Large intestine (tissue), 12 donors: ENCODE measurements around the gene PTS. TPM values are rescaled to one million over a fixed set of nuclear protein-coding genes. Genes with fewer than 3 reads are reported as not detected.
"Not testable (repeated sequence)": the region's sequence is repeated elsewhere in the genome, so short reads cannot be mapped to it uniquely, and the experiment has no call there.

Source experiments
- DNase-seq, 2 donors: peaks; one replicate each; pipeline versions ENCODE4 v3.0.0 to v3.0.0-alpha.2; 2013
- H3K27ac ChIP-seq: one replicate; pipeline ENCODE4 v1.5.1; 2013; ENCODE audit warnings: low read length
- H3K27me3 ChIP-seq: 2 replicates; pipeline ENCODE4 v1.6.1; 2013; ENCODE audit warnings: low read length; ENCODE audit not compliant: control insufficient read depth, insufficient read depth
- H3K36me3 ChIP-seq: 2 replicates; pipeline ENCODE4 v1.6.1; 2013; ENCODE audit warnings: low read length; ENCODE audit not compliant: control insufficient read depth, insufficient read depth
- H3K4me1 ChIP-seq: one replicate; pipeline ENCODE4 v1.6.1; 2013; ENCODE audit warnings: low read length; ENCODE audit not compliant: control insufficient read depth, insufficient read depth
- H3K4me3 ChIP-seq: one replicate; pipeline ENCODE4 v1.5.1; 2013; ENCODE audit warnings: low read length
- H3K9me3 ChIP-seq: one replicate; pipeline ENCODE4 v1.6.1; 2013; ENCODE audit warnings: mild to moderate bottlenecking, low read depth, low read length, moderate library complexity; ENCODE audit not compliant: control insufficient read depth
- WGBS: methylation state at CpG from one replicate; pipeline ENCODE4 v1.1.5; 2013; ENCODE audit warnings: low lambda C conversion rate; ENCODE audit not compliant: insufficient coverage; 5-methylcytosine and 5-hydroxymethylcytosine counted together
- long read RNA-seq, 11 donors: transcript quantifications; one replicate each; lab custom pipeline, GENCODE V29; 2026
- polyA plus RNA-seq: library from polyadenylated mRNA; unstranded; fragments of 120-200 nt; gene quantifications from one replicate; pipeline ENCODE4 v1.2.1, GENCODE V29; 2013

PTS gene
- polyA plus RNA-seq, result 38.7 TPM
- long read RNA-seq, donor 1, transcript PTS-201 (6 exons, 935 nt), result major isoform, 17 of 20 reads
- long read RNA-seq, donor 1, partial matches to known transcripts, result 0 of 20 reads
- long read RNA-seq, donor 1, other reads (novel, unspliced or antisense), result 0 of 20 reads
- long read RNA-seq, donor 2, transcript PTS-201 (6 exons, 935 nt), result major isoform, 12 of 23 reads
- long read RNA-seq, donor 2, partial matches to known transcripts, result 8 of 23 reads
- long read RNA-seq, donor 2, other reads (novel, unspliced or antisense), result 0 of 23 reads
- long read RNA-seq, donor 3, result 0 reads
- long read RNA-seq, donor 4, partial matches to known transcripts, result 0 of 2 reads
- long read RNA-seq, donor 4, other reads (novel, unspliced or antisense), result 0 of 2 reads
- long read RNA-seq, donor 5, transcript PTS-201 (6 exons, 935 nt), result major isoform, 10 of 13 reads
- long read RNA-seq, donor 5, partial matches to known transcripts, result 0 of 13 reads
- long read RNA-seq, donor 5, other reads (novel, unspliced or antisense), result 0 of 13 reads
- long read RNA-seq, donor 6, transcript PTS-201 (6 exons, 935 nt), result major isoform, 18 of 26 reads
- long read RNA-seq, donor 6, transcript PTS-206 (3 exons, 601 nt), result minor isoform, 7 of 26 reads
- long read RNA-seq, donor 6, partial matches to known transcripts, result 0 of 26 reads
- long read RNA-seq, donor 6, other reads (novel, unspliced or antisense), result 0 of 26 reads
- long read RNA-seq, donor 7, transcript PTS-201 (6 exons, 935 nt), result major isoform, 8 of 14 reads
- long read RNA-seq, donor 7, transcript PTS-206 (3 exons, 601 nt), result minor isoform, 5 of 14 reads
- long read RNA-seq, donor 7, partial matches to known transcripts, result 0 of 14 reads
- long read RNA-seq, donor 7, other reads (novel, unspliced or antisense), result 0 of 14 reads
- long read RNA-seq, donor 8, transcript PTS-201 (6 exons, 935 nt), result major isoform, 19 of 24 reads
- long read RNA-seq, donor 8, partial matches to known transcripts, result 0 of 24 reads
- long read RNA-seq, donor 8, other reads (novel, unspliced or antisense), result 0 of 24 reads
- long read RNA-seq, donor 9, transcript PTS-201 (6 exons, 935 nt), result major isoform, 27 of 30 reads
- long read RNA-seq, donor 9, partial matches to known transcripts, result 0 of 30 reads
- long read RNA-seq, donor 9, other reads (novel, unspliced or antisense), result 0 of 30 reads
- long read RNA-seq, donor 10, transcript PTS-201 (6 exons, 935 nt), result major isoform, 12 of 27 reads
- long read RNA-seq, donor 10, partial matches to known transcripts, result 9 of 27 reads
- long read RNA-seq, donor 10, other reads (novel, unspliced or antisense), result 0 of 27 reads
- long read RNA-seq, donor 11, transcript PTS-201 (6 exons, 935 nt), result major isoform, 13 of 15 reads
- long read RNA-seq, donor 11, partial matches to known transcripts, result 0 of 15 reads
- long read RNA-seq, donor 11, other reads (novel, unspliced or antisense), result 0 of 15 reads

- no CpG with 5 or more reads among the region's 70 CpGs for WGBS
- Histone ChIP-seq H3K36me3 (peaks cover 15% of the 10 kb centered on the region), H3K9me3 (no peaks in the 10 kb centered on the region), H3K27ac (peak within 1 kb of the TSS; percentile 99), H3K27me3 (no peaks in the 10 kb centered on the region), H3K4me3 (peak within 1 kb of the TSS; percentile 95), H3K4me1 (peaks cover 6% of the 10 kb centered on the region)
- peak; percentile 91 to 95 for DNase-seq
Measured at GRCh38 chr11:112226062-112226830, at the start of gene PTS. PTS (plus strand) TSS chr11:112226428; CDS start chr11:112226444, 16 bp downstream.

- Histone ChIP-seq H3K36me3 (peaks cover 3% of the 10 kb centered on the region), H3K9me3 (peaks cover 3% of the 10 kb centered on the region), H3K4me3 (no peak overlapping the region), H3K27ac (no peak overlapping the region), H3K27me3 (no peaks in the 10 kb centered on the region), H3K4me1 (peaks cover 10% of the 10 kb centered on the region)
- no peak for DNase-seq
- WGBS, result no CpG with 5 or more reads among the region's 4 CpGs
Measured at GRCh38 chr11:112177589-112177988, 48.6 kb upstream of the PTS start.

GRCh38 chr11:112178428-112178827 is 47.8 kb upstream of the PTS start:
- Histone ChIP-seq H3K4me3 (no peak overlapping the region), H3K36me3 (peaks cover 3% of the 10 kb centered on the region), H3K4me1 (peaks cover 10% of the 10 kb centered on the region), H3K27ac (no peak overlapping the region), H3K27me3 (no peaks in the 10 kb centered on the region), H3K9me3 (peaks cover 3% of the 10 kb centered on the region)
- no peak for DNase-seq
- WGBS, result no CpG with 5 or more reads among the region's 1 CpG

- peaks cover 3% of the 10 kb centered on the region for H3K36me3 ChIP-seq
- H3K4me3 ChIP-seq, result no peak overlapping the region
- H3K27me3 ChIP-seq, result no peaks in the 10 kb centered on the region
- H3K27ac ChIP-seq, result no peak overlapping the region
- H3K4me1 ChIP-seq, result peaks cover 10% of the 10 kb centered on the region
- peaks cover 3% of the 10 kb centered on the region for H3K9me3 ChIP-seq
- WGBS, result 86% methylated on average over 1 of the region's 3 CpGs
- no peak for DNase-seq
Measured at GRCh38 chr11:112178936-112179335, 47.3 kb upstream of the PTS start.

GRCh38 chr11:112179601-112180000 is 46.6 kb upstream of the PTS start:
- no peak overlapping the region for H3K27ac ChIP-seq
- peaks cover 3% of the 10 kb centered on the region for H3K9me3 ChIP-seq
- H3K4me3 ChIP-seq, result no peak overlapping the region
- H3K27me3 ChIP-seq, result no peaks in the 10 kb centered on the region
- peaks cover 10% of the 10 kb centered on the region for H3K4me1 ChIP-seq
- no peak for DNase-seq
- H3K36me3 ChIP-seq, result peaks cover 3% of the 10 kb centered on the region

- Histone ChIP-seq H3K36me3 (peaks cover 3% of the 10 kb centered on the region), H3K27me3 (no peaks in the 10 kb centered on the region), H3K9me3 (peaks cover 3% of the 10 kb centered on the region), H3K4me3 (no peak overlapping the region), H3K4me1 (no peaks in the 10 kb centered on the region), H3K27ac (no peak overlapping the region)
- no CpG with 5 or more reads among the region's 1 CpG for WGBS
- no peak for DNase-seq
Measured at GRCh38 chr11:112182867-112183266, 43.4 kb upstream of the PTS start.

GRCh38 chr11:112185883-112186282 is 40.3 kb upstream of the PTS start:
- Histone ChIP-seq H3K9me3 (peaks cover 3% of the 10 kb centered on the region), H3K4me1 (no peaks in the 10 kb centered on the region), H3K27me3 (no peaks in the 10 kb centered on the region), H3K4me3 (no peak overlapping the region), H3K27ac (no peak overlapping the region), H3K36me3 (no peaks in the 10 kb centered on the region)
- DNase-seq, result no peak

GRCh38 chr11:112186304-112186703 is 39.9 kb upstream of the PTS start:
- no peaks in the 10 kb centered on the region for H3K36me3 ChIP-seq
- no peaks in the 10 kb centered on the region for H3K4me1 ChIP-seq
- no peak for DNase-seq

GRCh38 chr11:112195113-112195512 is 31.1 kb upstream of the PTS start:
- H3K27ac ChIP-seq, H3K27me3 ChIP-seq, H3K4me3 ChIP-seq, H3K36me3 ChIP-seq, H3K9me3 ChIP-seq, H3K4me1 ChIP-seq, DNase-seq: not testable (repeated sequence)
- WGBS, result no CpG with 5 or more reads among the region's 11 CpGs

More at GRCh38 chr11:112186304-112186703, 39.9 kb upstream of the PTS start:
- no peaks in the 10 kb centered on the region for H3K27me3 ChIP-seq
- H3K4me3 ChIP-seq, result no peak overlapping the region
- no peak overlapping the region for H3K27ac ChIP-seq
- H3K9me3 ChIP-seq, result peaks cover 2% of the 10 kb centered on the region
